H1 (cell line): Measurements from ENCODE around the gene RFK. TPM values are rescaled to one million over a fixed set of nuclear protein-coding genes. Genes with fewer than 3 reads are reported as not detected.

ENCODE experiments used
- CTCF ChIA-PET: fragments of 300-600 bp; sonication (Branson Sonifier 250); formaldehyde crosslinking; loops from one replicate; lab custom pipeline; 2021; ENCODE audit not compliant: partially characterized antibody; lab: Charles Lee
- POLR2A ChIA-PET: fragments of 300-600 bp; sonication (Branson Sonifier 250); formaldehyde crosslinking; loops from one replicate; lab custom pipeline; 2021; ENCODE audit warnings: inconsistent platforms; ENCODE audit not compliant: partially characterized antibody; lab: Charles Lee
- DNase-seq, 2 experiments: peaks; one replicate each; pipeline versions ENCODE4 v3.0.0 to v3.0.0-alpha.2; 2010 to 2022; ENCODE audit warnings: low spot score in 2 of 2, low read depth in 1 of 2, mixed read lengths in 1 of 2
- FAIRE-seq: peaks from 2 replicates; lab custom pipeline; 2011; peaks lifted over from hg19 to GRCh38; lab: Jason Lieb, UNC
- H2AFZ ChIP-seq: 2 replicates; pipeline ENCODE4 v1.8.1; 2012; ENCODE audit warnings: low read length, inconsistent platforms
- H2AK5ac ChIP-seq: 2 replicates; pipeline ENCODE4 v1.6.1; 2013; ENCODE audit warnings: low read depth, low read length
- H2BK120ac ChIP-seq: replicated peaks from 2 replicates; pipeline ENCODE3; 2013; ENCODE audit warnings: low read depth, low read length, inconsistent platforms
- H2BK12ac ChIP-seq: 2 replicates; pipeline ENCODE4 v1.6.1; 2013; ENCODE audit warnings: low read depth, low read length
- H2BK15ac ChIP-seq: 2 replicates; pipeline ENCODE4 v1.6.1; 2013; ENCODE audit warnings: low read length
- H2BK20ac ChIP-seq: 2 replicates; pipeline ENCODE4 v1.6.1; 2013; ENCODE audit warnings: low read length
- H2BK5ac ChIP-seq: 2 replicates; pipeline ENCODE4 v1.6.1; 2013; ENCODE audit warnings: low read depth, low read length
- H3K14ac ChIP-seq: 2 replicates; pipeline ENCODE4 v1.6.1; 2013; ENCODE audit warnings: inconsistent platforms; ENCODE audit not compliant: insufficient read length
- H3K18ac ChIP-seq: 2 replicates; pipeline ENCODE4 v1.6.1; 2013; ENCODE audit warnings: low read length; ENCODE audit errors: extremely low read depth
- H3K23ac ChIP-seq: 2 replicates; pipeline ENCODE4 v1.6.1; 2013; ENCODE audit warnings: inconsistent platforms; ENCODE audit not compliant: insufficient read length
- H3K23me2 ChIP-seq: 2 replicates; pipeline ENCODE4 v1.6.1; 2013; ENCODE audit warnings: low read depth, low read length
- H3K27ac ChIP-seq: 2 replicates; pipeline ENCODE4 v1.6.1; 2011; ENCODE audit warnings: low read depth, low read length, inconsistent platforms
- H3K27me3 ChIP-seq, 4 experiments: replicated peaks in 1 of 4; 1 replicate in 1 of 4; 2 replicates in 3 of 4; pipeline versions ENCODE4 v1.6.1 to v1.8.1; 2011 to 2013; ENCODE audit warnings: low read length in 3 of 4, mild to moderate bottlenecking in 3 of 4, inconsistent platforms in 2 of 4, mixed read lengths in 2 of 4, moderate library complexity in 1 of 4; ENCODE audit not compliant: control insufficient read depth in 3 of 4, insufficient read depth in 3 of 4; ENCODE audit errors: extremely low read depth in 1 of 4
- H3K36me3 ChIP-seq, 4 experiments: 2 replicates each; pipeline versions ENCODE4 v1.6.1 to v1.8.1; 2011 to 2013; ENCODE audit warnings: mild to moderate bottlenecking in 4 of 4, low read length in 3 of 4, moderate library complexity in 2 of 4, control low read depth in 1 of 4, inconsistent platforms in 1 of 4; ENCODE audit not compliant: insufficient read depth in 4 of 4, control insufficient read depth in 2 of 4
- H3K4ac ChIP-seq: replicated peaks from 2 replicates; pipeline ENCODE3; 2013; ENCODE audit warnings: low read length, low read depth, mixed read lengths, inconsistent platforms; ENCODE audit not compliant: insufficient read length
- H3K4me1 ChIP-seq, 4 experiments: replicated peaks in 1 of 4; 1 replicate in 1 of 4; 2 replicates in 3 of 4; pipeline versions ENCODE4 v1.6.1 to v1.8.1; 2011 to 2013; ENCODE audit warnings: low read length in 3 of 4, inconsistent platforms in 2 of 4, mixed read lengths in 1 of 4; ENCODE audit not compliant: insufficient read depth in 4 of 4, control insufficient read depth in 3 of 4
- H3K4me2 ChIP-seq, 2 experiments: 2 replicates each; pipeline versions ENCODE4 v1.6.1 to v1.8.1; 2011 to 2013; ENCODE audit warnings: low read depth in 2 of 2, low read length in 2 of 2, control low read depth in 1 of 2, inconsistent platforms in 1 of 2, mild to moderate bottlenecking in 1 of 2; ENCODE audit not compliant: insufficient read depth in 1 of 2
- H3K4me3 ChIP-seq, 4 experiments: fragments of 200-600, 300-600 bp in 1 of 4; sonication (generic), shearing (Covaris generic), sonication (Bioruptor Twin) in 1 of 4; 2 replicates each; pipeline versions ENCODE4 v1.5.1 to v1.8.1; 2011 to 2016; ENCODE audit warnings: low read length in 4 of 4, low read depth in 3 of 4, control low read depth in 2 of 4, inconsistent platforms in 2 of 4, mild to moderate bottlenecking in 2 of 4, mixed read lengths in 1 of 4, moderate library complexity in 1 of 4; ENCODE audit not compliant: insufficient read depth in 2 of 4; ENCODE audit errors: extremely low read depth in 1 of 4
- H3K56ac ChIP-seq: replicated peaks from 2 replicates; pipeline ENCODE3; 2013; ENCODE audit warnings: low read depth, mild to moderate bottlenecking, mixed read lengths, low read length, inconsistent platforms; ENCODE audit not compliant: insufficient read length
- H3K79me1 ChIP-seq: 2 replicates; pipeline ENCODE4 v1.6.1; 2013; ENCODE audit warnings: low read depth, low read length, control low read depth
- H3K79me2 ChIP-seq, 2 experiments: 2 replicates each; pipeline versions ENCODE4 v1.6.1 to v1.8.1; 2012 to 2013; ENCODE audit warnings: low read length in 2 of 2, mild to moderate bottlenecking in 2 of 2, inconsistent platforms in 1 of 2; ENCODE audit not compliant: insufficient read depth in 2 of 2, control insufficient read depth in 1 of 2
- H3K9ac ChIP-seq, 4 experiments: replicated peaks in 1 of 4; 1 replicate in 1 of 4; 2 replicates in 3 of 4; pipeline versions ENCODE4 v1.6.1 to v1.8.1; 2011 to 2013; ENCODE audit warnings: low read depth in 3 of 4, low read length in 3 of 4, control low read depth in 2 of 4, mild to moderate bottlenecking in 2 of 4, moderate library complexity in 2 of 4, inconsistent platforms in 1 of 4; ENCODE audit errors: extremely low read depth in 1 of 4
- H3K9me3 ChIP-seq, 2 experiments: 2 replicates each; pipeline versions ENCODE4 v1.6.1 to v1.8.1; 2012 to 2013; ENCODE audit warnings: mild to moderate bottlenecking in 2 of 2, moderate library complexity in 2 of 2, control low read depth in 1 of 2, inconsistent platforms in 1 of 2, low read depth in 1 of 2, low read length in 1 of 2, mixed read lengths in 1 of 2; ENCODE audit not compliant: insufficient read depth in 2 of 2
- H4K20me1 ChIP-seq, 2 experiments: replicated peaks in 1 of 2; 2 replicates each; pipeline versions ENCODE3 to v1.8.1; 2011 to 2013; ENCODE audit warnings: inconsistent platforms in 2 of 2, low read length in 2 of 2, mild to moderate bottlenecking in 1 of 2; ENCODE audit not compliant: insufficient read depth in 2 of 2, control insufficient read depth in 1 of 2
- H4K5ac ChIP-seq: 2 replicates; pipeline ENCODE4 v1.6.1; 2013; ENCODE audit warnings: low read length, low read depth, mixed read lengths, inconsistent platforms; ENCODE audit not compliant: insufficient read length
- H4K8ac ChIP-seq: 2 replicates; pipeline ENCODE4 v1.8.0; 2013; ENCODE audit warnings: mild to moderate bottlenecking, moderate library complexity, low read length, inconsistent platforms; ENCODE audit not compliant: insufficient read depth; ENCODE audit errors: extremely low read depth
- H4K91ac ChIP-seq: replicated peaks from 2 replicates; pipeline ENCODE3; 2013; ENCODE audit warnings: low read length, mixed read lengths, inconsistent platforms; ENCODE audit not compliant: insufficient read length
- CBX8 ChIP-seq: fragments of 300-800, 300-1000 bp; sonication (generic); IDR thresholded peaks from 2 replicates; pipeline ENCODE4 v1.7.1; 2016; ENCODE audit warnings: low read depth, low read length, borderline replicate concordance
- CREB1 ChIP-seq: IDR thresholded peaks from 2 replicates; pipeline ENCODE4 v1.6.1; 2012; ENCODE audit warnings: inconsistent platforms
- E2F6 ChIP-seq: IDR thresholded peaks from 2 replicates; pipeline ENCODE4 v1.6.1; 2012; ENCODE audit warnings: inconsistent platforms
- JUN ChIP-seq: IDR thresholded peaks from 2 replicates; pipeline ENCODE4 v1.6.1; 2011; ENCODE audit warnings: low read depth, mild to moderate bottlenecking, improper control_type of control experiment, low read length
- JUND ChIP-seq: IDR thresholded peaks from 2 replicates; pipeline ENCODE4 v1.6.1; 2011; ENCODE audit warnings: mild to moderate bottlenecking, improper control_type of control experiment, low read length
- KDM1A ChIP-seq: fragments of 200-600, 300-600 bp; sonication (generic); IDR thresholded peaks from 2 replicates; pipeline ENCODE4 v1.7.1; 2016; ENCODE audit warnings: mild to moderate bottlenecking, low read length, borderline replicate concordance
- KDM5A ChIP-seq: fragments of 200-600 bp; IDR thresholded peaks from 2 replicates; pipeline ENCODE4 v1.7.1; 2012; ENCODE audit warnings: mild to moderate bottlenecking, low read length, inconsistent platforms, mixed read lengths
- NANOG ChIP-seq: IDR thresholded peaks from 2 replicates; pipeline ENCODE4 v1.6.1; 2011; ENCODE audit warnings: low read length, low read depth, mild to moderate bottlenecking, inconsistent platforms; ENCODE audit not compliant: insufficient read depth, poor library complexity, severe bottlenecking
- RAD21 ChIP-seq, 2 experiments: IDR thresholded peaks in 1 of 2; conservative IDR thresholded peaks in 1 of 2; 2 replicates each; pipeline ENCODE4 v1.6.1; 2011; ENCODE audit warnings: low read depth in 2 of 2, low read length in 2 of 2, improper control_type of control experiment in 1 of 2, inconsistent platforms in 1 of 2, mild to moderate bottlenecking in 1 of 2, moderate library complexity in 1 of 2
- SAP30 ChIP-seq: fragments of 300-600 bp; sonication (generic); IDR thresholded peaks from 2 replicates; pipeline ENCODE4 v1.7.1; 2012; ENCODE audit warnings: low read length, moderate library complexity, mild to moderate bottlenecking, inconsistent platforms; ENCODE audit not compliant: insufficient read depth, insufficient replicate concordance
- SIRT6 ChIP-seq: IDR thresholded peaks from one replicate; pipeline ENCODE4 v1.7.1; 2012; ENCODE audit warnings: low read length, inconsistent platforms
- SIX5 ChIP-seq: IDR thresholded peaks from 2 replicates; pipeline ENCODE4 v1.6.1; 2011; ENCODE audit warnings: mild to moderate bottlenecking, low read depth, low read length
- SP1 ChIP-seq: IDR thresholded peaks from 2 replicates; pipeline ENCODE4 v1.6.1; 2011; ENCODE audit warnings: low read depth, low read length
- SP4 ChIP-seq: IDR thresholded peaks from 2 replicates; pipeline ENCODE4 v1.6.1; 2012; ENCODE audit warnings: low read length, inconsistent platforms
- TAF7 ChIP-seq: optimal IDR thresholded peaks from 2 replicates; pipeline ENCODE3; 2011; ENCODE audit warnings: low read depth, mild to moderate bottlenecking, inconsistent platforms, low read length, moderate library complexity, borderline replicate concordance
- polyA plus RNA-seq, 7 experiments: library from polyadenylated mRNA; depleted of rRNA in 3 of 7; stranded (reverse) in 5 of 7; unstranded in 2 of 7; fragments of >200 nt in 5 of 7; fragments of 200-250 nt in 2 of 7; gene quantifications; 1 replicate in 5 of 7; 2 replicates in 1 of 7; 4 replicates in 1 of 7; pipeline versions ENCODE4 v1.2.1 to v1.2.3, GENCODE V29; 2011 to 2013; ENCODE audit warnings: missing spikeins in 2 of 7, mixed read lengths in 2 of 7
- total RNA-seq: library from RNA; stranded (reverse); fragmentation: NEBNext Ultra II Directional; extraction: Animal tissue kit (Norgen Biotek cat#: 25700); gene quantifications from 2 replicates; pipeline ENCODE4 v1.2.1, GENCODE V29; 2021

RFK gene
- total and polyA plus RNA-seq, 2 of the 8 experiments (the other 6 are each of a cell fraction or from before 2014, with no cell fraction given) = 4.3 to 10.6 TPM

GRCh38 chr9:76415731-76416130 is 21.5 kb upstream of the RFK start:
- ChIA-PET POLR2A (interaction anchor here (0.8 kb wide), 1 partner anchor 15 kb away, joined by 3 read pairs; no protein-coding TSS in a partner anchor), CTCF (interaction anchor here (1.1 kb wide), 1 partner anchor 45 kb away, joined by 3 read pairs; no protein-coding TSS in a partner anchor)
- no peak overlapping the region for H3K18ac ChIP-seq
- H2BK12ac ChIP-seq = no peak overlapping the region
- H3K23me2 ChIP-seq = no peaks in the 10 kb centered on the region
- no peak overlapping the region for H3K56ac ChIP-seq
- no peak overlapping the region for H4K5ac ChIP-seq
- no peak overlapping the region for H3K23ac ChIP-seq
- H3K27ac ChIP-seq = no peak overlapping the region
- H3K4ac ChIP-seq = no peak overlapping the region
- H3K9ac ChIP-seq = no peak overlapping the region
- H3K79me2 ChIP-seq = no peaks in the 10 kb centered on the region
- H2BK20ac ChIP-seq = peak overlapping the region; percentile 91; the same call in 1 of the 2 replicates
- no peak overlapping the region for H4K91ac ChIP-seq
- DNase-seq = no peak
- H3K4me3 ChIP-seq = no peak overlapping the region
- H2BK15ac ChIP-seq = no peak overlapping the region
- peaks cover 0 to 4% (median 0%) of the 10 kb centered on the region in 4 experiments; a peak in 1 of 7 replicates for H3K27me3 ChIP-seq
- no peak overlapping the region for H4K8ac ChIP-seq
- peaks cover 0 to 6% (median 0%) of the 10 kb centered on the region in 4 experiments; a peak in 2 of 7 replicates for H3K4me1 ChIP-seq
- H2AFZ ChIP-seq = no peak overlapping the region
- H2BK5ac ChIP-seq = no peak overlapping the region
- no peaks in the 10 kb centered on the region for H3K36me3 ChIP-seq
- FAIRE-seq = no peak
- no peak overlapping the region for H2BK120ac ChIP-seq
- H2AK5ac ChIP-seq = no peak overlapping the region
- H4K20me1 ChIP-seq = no peaks in the 10 kb centered on the region
- peaks cover 0 to 4% of the 10 kb centered on the region in 2 experiments; a peak in 2 of 4 replicates for H3K9me3 ChIP-seq
- no peaks in the 10 kb centered on the region for H3K79me1 ChIP-seq
- no peak overlapping the region for H3K4me2 ChIP-seq
- H3K14ac ChIP-seq = no peak overlapping the region
- TF ChIP-seq SP1 (no peak), KDM1A (no peak), SIRT6 (no peak), JUND (no peak), NANOG (no peak), KDM5A (no peak), SIX5 (no peak), SP4 (no peak), SAP30 (no peak), TAF7 (no peak), RAD21 (IDR thresholded peaks at IDR 0.05 in 1 of 2, conservative IDR thresholded peaks at IDR 0.05 in 1 of 2; ENCODE audit: low read depth in 2 of 2, low read length in 2 of 2) (no peak), CBX8 (no peak), E2F6 (no peak), CREB1 (no peak), JUN (no peak)
